Erythroblast (primary cell): ENCODE results near the gene MBD4.

Source experiments
- GATA1 ChIP-seq: IDR thresholded peaks from 2 replicates; pipeline ENCODE4 v1.6.1; 2011; ENCODE audit warnings: low read depth, mild to moderate bottlenecking, control low read depth, low read length, moderate library complexity
- POLR2A ChIP-seq: IDR thresholded peaks from 2 replicates; pipeline ENCODE4 v1.6.1; 2011; ENCODE audit warnings: mild to moderate bottlenecking, low read length

DNA sequence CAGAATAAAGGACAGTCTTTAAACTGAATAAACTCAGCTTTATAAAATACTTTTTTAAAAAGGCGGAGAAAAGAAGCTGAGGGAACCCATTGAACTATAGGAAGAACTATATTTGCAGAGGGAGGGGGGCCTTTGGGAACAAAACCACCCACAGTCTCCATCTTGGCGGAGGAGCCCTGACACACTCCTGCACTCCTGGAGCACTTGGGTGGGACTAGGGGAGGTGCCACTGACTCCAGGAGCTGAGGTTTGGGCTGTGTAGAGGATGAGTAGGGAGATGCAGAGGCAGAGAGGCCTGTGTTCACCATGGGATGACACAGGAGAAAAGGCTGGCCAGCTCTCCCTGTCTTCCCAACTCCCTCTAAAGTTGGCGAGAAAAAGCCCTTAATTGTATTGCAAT, 36.1 kb upstream of the MBD4 start:
- TF ChIP-seq POLR2A (no peak), GATA1 (no peak)
